OCI-M2 (cell line): ENCODE results near the gene OR51D1.

Source experiments
- DNase-seq: peaks from one replicate; lab custom pipeline; 2025; ENCODE audit not compliant: unreplicated experiment; lab: John Stamatoyannopoulos, UW

OR51D1 gene

DNA sequence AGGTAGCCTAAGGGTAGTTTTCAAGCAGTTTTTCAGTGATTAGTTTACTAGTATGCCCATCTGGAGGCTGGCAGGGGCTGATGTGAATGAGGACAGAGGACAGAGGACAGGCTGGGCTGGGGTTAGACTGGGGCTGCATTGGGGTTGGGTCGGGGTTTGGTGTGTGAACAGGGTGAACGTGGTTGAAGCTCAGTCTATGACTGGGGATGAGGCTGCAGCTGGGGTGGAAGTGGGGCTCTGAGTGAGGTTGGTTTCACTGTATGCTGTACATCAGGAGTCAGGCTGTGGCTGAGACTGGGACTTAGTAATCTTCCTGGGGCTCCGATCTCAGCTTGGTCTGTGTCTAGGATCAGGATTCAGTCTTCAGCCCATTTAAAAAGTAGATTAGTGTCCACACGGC lies 7.0 kb downstream of the OR51D1 start:
- DNase-seq: no peak

DNA sequence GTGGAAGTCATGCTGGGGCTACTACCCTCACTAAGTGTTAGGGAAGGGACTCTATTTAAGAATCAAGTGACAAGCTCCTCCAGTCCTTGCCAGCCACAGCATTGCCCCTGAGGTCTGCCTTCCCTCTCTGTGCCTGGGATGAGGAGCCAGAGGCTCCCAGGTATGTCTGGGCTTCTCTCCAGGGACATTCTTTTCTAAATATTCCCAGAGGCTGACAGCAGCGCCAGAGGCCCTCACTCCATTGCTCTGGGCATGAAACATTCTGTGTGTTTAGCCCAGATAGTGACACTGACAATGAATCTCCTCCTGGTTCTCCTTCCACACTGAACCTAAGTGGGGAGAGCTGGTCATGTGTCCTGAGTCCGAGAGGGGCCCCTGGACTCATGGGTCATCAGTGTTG lies 8.7 kb downstream of the OR51D1 start:
- no peak for DNase-seq

DNA sequence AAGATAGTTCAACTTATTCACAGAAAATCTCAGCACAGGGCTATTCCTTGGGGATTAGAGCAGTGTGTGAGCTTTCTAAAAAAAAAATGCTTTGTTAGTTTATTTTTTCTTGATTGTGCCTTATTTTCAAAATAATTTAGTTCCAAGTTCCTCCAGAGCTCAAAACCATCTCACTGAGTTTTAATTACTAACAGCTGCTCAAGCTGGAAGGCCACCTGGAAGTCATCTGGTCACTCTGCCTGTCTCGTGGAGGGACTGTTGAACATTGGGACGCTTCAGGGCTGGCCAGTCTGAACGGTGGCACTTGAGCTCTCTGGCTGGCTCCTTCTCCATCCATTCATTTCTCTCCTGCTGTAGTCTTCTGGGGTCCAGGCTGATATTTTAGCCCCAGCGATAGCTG lies 10.5 kb downstream of the OR51D1 start:
- no peak for DNase-seq

DNA sequence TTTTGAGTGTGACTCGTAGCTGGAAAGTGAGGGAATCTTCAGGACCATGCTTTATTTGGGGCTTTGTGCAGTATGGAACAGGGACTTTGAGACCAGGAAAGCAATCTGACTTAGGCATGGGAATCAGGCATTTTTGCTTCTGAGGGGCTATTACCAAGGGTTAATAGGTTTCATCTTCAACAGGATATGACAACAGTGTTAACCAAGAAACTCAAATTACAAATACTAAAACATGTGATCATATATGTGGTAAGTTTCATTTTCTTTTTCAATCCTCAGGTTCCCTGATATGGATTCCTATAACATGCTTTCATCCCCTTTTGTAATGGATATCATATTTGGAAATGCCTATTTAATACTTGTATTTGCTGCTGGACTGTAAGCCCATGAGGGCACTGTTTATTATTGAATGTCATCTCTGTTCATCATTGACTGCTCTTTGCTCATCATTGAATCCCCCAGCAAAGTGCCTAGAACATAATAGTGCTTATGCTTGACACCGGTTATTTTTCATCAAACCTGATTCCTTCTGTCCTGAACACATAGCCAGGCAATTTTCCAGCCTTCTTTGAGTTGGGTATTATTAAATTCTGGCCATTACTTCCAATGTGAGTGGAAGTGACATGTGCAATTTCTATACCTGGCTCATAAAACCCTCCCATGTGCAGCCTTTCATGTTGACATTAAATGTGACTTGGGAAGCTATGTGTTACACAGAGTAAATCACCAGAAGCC lies 17.5 kb downstream of the OR51D1 start:
- DNase-seq: no peak

DNA sequence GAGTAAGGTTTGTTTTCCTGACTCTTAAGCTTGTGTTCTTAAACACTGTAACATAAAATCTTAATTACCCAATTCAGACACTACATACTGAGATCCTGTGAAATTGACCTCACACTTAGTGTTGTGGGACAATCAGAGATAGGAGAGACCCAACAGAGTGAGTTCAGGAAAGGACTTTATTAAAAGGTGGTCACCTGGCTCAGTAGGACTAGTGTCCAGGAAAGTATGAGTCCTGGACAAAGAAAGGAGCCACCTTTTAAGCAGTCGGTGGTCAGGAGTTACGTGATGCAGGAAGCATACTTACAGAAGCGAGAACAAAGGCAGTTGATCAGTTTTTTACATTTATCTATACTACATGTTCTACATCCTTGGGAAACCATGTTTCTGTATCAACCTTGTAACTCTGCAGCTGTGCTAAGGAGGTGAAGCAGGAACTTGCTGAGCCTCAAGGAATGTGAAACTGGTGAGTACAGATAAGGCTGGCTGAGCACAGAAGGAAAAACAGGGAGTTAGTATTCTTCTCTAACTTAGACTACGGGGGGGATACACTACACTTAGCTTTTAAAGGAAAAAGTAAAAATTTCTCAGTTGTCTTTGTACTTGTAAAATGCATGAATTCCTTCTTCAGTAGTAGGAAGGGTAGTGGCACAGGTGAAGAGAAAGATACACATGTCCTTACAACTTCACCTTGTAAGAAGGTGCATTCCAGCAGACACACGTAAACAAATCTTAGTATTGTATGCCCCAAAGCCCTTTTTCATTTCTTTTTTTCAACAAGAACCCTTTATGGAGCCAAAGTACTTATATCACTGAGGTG lies 21.6 kb downstream of the OR51D1 start:
- DNase-seq: no peak

DNA sequence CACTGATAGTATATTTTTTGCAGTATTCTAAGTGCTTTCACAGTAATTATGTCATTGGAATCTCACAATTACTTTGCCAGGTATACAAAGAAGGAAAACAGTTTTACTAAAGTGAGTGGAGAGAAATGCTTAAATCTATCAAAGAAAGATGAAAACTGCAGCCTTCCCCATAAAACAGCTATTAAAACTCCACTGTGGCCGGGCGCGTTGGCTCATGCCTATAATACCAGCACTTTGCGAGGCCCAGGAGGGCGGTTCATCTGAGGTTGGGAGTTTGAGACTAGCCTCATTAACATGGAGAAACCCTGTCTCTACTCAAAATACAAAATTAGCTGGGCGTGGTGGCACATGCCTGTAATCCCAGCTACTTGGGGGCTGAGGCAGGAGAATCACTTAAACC lies 25.6 kb downstream of the OR51D1 start:
- no peak for DNase-seq

DNA sequence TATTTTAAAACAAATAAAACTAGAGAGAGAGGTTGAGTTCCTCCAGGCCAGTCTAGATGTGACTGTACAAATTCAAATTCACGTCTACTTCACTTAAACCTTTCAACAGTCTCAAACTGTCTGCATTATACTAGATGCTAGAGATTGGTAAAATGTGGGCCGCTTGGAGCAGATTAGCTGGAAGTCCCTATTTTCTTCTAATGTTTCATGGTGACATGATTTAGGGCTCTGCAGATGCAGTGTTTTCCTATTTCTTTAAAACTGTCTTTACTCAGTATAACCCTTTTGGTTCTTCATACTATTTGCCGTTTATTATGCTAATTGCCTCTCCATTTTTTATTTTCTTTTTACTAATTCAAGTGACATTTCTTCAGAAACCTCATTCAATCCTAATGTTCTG lies 26.9 kb downstream of the OR51D1 start:
- DNase-seq: no peak

DNA sequence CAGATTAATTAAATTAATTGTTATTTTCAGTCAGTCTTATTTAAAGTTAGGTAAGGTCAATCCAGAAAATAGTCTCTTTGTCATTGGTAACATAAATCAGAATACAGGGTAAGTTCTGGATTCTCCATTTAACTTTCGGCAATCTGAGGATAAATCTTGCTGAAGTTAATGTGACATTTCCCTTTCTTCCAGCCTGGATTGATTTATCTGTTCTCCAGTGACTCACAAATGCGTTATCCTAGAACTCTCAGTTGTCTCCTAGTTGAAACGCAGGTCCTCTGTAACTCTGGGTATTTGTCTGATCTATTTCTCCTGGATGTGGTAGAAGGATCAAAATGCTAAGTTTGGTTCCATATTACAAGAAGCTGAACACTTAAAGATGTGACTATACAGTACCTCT lies 27.5 kb downstream of the OR51D1 start:
- DNase-seq: no peak

DNA sequence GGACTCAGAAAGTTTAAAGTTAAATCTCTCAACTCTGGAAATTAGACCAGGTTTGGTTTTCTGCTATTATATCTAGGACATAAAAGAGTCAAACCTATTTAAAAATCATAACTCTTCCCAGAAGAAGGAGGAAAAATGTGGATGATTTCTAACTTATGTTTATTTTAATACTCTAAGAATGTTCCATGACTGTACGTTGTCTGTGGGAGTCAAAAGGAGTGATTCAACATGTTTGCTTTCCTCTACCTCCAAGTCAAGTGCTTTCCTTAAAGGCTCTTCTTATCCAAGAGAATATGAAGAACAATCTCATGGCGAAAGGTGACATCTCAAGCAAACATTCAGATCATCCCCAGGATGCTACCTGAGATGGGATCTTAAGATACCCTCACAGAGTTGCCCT lies 28.1 kb downstream of the OR51D1 start:
- no peak for DNase-seq

DNA sequence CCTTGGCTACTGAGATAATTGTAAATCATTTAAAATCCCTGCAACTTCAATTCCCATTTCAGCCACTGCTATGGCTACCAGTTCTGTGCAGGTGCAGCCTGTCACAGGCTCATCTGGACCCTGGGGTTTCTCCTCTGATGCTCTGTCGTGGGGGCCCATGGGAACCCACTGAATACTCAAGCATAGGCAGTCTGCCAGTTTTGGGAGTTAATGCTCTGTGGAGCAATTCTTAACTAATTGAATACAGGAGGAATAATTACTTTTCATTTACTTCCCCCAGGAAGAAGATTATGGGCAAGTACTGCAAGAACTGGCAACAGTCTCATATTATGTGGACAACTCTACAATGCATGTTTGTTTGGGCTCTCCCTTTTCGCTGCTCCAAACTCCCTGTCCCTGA lies 34.5 kb downstream of the OR51D1 start:
- DNase-seq: no peak

DNA sequence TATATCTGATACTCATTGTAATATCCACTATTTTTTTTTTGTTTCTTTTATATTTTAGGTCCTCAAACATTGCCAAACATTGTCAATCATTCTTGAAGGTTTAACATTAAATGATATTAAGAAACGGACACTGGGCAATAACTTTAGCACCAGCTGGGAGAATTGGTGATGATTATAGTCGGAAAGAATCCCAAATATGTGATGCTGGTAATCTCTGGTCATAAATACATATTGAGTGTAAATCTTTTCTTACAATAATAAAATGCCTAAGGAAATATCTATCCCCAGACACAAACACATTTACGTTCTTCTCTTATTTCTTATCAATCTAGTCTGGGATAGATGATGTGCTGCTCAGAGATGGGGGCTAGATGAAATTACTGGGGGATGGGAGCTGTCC lies 35.2 kb downstream of the OR51D1 start:
- DNase-seq: no peak

DNA sequence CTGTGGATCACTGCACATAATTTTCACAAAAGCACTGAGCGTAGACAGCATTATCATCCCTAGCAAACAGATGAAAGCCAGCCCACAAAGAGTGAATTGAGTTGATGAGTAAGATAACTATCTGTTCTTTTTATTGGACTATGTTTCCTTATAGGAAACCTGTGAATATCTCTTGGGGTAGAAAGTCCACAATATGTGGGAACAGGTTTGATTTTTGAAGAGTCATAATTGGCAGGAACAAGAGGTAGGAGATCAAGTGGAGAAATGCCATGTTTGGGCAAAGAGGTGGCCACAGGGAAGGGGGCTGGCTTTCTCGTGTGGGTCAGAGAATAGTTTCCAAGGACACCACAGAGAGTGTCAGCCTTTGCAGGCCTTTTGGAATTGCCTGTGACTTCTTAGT lies 36.5 kb downstream of the OR51D1 start:
- no peak for DNase-seq

DNA sequence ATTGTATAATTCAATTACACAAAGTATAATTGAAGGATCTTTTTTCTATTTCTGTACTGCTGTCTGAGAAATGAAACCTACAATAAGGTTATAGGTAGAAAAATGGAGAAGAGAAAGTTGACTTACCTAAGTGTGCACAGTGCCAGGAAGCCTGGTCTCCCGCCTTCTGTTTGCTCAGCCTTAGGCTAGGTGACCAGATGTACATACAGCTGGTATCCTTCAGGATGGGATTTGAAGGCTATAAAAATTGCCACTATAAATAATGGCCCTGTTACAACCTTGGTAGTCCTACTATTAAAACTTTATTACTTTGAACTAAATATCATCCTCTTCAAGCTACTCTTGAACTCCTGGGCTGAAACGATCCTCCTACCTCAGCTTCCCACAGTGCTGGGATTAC lies 40.7 kb downstream of the OR51D1 start:
- DNase-seq: no peak

DNA sequence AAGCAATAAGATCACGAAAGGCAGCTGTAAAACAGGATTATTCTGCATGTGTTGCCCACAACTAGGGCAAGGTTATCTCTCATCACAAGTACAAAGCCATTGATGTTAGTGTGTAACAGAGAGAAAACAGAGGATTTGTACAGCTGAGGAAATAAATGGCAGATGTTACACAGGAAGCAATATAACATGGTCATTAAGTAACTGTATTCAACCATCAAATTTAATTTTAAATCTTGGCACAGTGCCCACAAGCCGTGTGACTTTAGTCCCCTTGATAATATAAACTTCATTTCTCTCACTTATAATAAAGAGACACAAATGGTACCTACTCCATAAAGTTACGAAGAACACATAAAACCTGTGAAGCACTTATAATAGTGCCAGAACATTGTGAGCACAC lies 43.1 kb downstream of the OR51D1 start:
- no peak for DNase-seq

DNA sequence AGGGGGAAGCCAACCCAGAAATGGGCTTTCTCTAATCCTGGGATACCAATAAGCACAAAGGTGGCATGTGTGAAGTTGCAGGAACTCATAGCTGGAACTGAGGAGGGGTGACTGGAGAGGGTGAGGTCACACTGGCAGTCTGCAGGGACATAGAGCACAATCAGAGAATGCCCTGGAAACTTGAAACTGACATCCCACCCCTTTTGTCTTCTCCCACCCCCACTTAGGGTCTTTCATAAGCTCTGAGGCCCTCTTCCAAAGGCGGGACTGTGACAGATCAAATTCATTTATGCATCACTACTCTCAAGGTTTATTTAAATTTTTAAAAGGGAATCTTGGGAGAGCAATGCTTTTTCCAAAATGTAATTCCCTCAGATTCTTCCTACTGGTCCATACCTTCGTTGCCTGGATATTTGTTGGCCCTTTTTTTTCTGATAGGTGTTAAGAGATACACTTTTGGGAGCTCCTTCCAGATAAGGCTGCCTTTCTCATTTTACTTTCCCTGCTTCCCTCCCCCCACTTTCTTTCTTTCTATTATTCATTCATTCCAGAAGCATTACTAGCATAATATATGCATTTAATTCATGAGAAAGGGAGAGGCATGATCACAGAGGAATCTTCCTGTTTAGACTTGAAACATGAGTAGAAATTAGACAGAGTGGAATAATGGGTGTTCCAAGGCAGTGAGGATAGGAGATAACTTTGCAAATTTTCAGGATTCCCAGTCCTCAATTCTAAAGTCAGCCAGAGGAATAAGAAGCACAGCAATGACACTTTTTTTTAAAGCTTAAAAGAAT lies 45.5 kb downstream of the OR51D1 start:
- no peak for DNase-seq

DNA sequence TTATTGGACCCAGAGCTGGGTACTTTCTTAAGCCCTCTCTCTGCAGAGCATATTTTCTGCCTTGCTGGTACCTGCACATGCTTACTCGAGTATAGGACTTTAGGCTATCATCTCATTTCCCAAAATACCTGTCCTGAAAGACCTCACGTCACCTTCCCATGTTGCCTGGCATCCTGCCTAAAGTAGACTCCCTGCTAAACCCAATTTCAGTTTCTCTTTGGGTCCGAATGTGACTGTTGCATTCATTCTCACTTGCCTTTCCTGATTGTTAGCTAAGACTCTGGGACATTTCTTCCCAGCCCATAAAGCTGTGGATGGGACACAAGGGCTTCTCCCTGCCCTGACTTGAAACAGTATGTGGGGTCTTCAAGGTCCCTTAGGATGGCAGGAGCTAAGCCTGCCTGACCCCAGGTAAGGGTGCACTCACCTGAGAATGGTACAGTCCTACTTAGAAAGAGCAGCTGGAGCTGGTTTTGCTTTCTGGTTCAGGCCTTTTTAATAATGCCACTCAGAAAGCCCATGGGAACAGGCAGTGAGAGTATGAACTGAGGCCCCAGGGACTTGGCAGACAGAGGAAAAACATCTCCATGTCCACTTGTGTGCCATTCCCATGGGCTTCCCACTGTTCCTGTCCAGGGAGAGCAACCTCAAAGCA lies 47.5 kb downstream of the OR51D1 start:
- no peak for DNase-seq
